GM12873 (cell line): ENCODE data around the gene CALD1.

Source experiments
- CTCF ChIP-seq: IDR thresholded peaks from 2 replicates; pipeline ENCODE4 v1.5.1; 2012; ENCODE audit warnings: low read depth, mild to moderate bottlenecking, moderate library complexity, low read length, control low read depth; ENCODE audit not compliant: insufficient read depth; ENCODE audit errors: missing control alignments

Gene CALD1

GRCh38 chr7:134836447-134836846, 57.0 kb downstream of the CALD1 start:
- no peak for TF ChIP-seq CTCF

- TF ChIP-seq CTCF: no peak
These were observed 59.9 kb downstream of the CALD1 start for GRCh38 chr7:134839298-134839697.

- no peak for TF ChIP-seq CTCF
These were observed 62.6 kb downstream of the CALD1 start for GRCh38 chr7:134842062-134842461.

DNA sequence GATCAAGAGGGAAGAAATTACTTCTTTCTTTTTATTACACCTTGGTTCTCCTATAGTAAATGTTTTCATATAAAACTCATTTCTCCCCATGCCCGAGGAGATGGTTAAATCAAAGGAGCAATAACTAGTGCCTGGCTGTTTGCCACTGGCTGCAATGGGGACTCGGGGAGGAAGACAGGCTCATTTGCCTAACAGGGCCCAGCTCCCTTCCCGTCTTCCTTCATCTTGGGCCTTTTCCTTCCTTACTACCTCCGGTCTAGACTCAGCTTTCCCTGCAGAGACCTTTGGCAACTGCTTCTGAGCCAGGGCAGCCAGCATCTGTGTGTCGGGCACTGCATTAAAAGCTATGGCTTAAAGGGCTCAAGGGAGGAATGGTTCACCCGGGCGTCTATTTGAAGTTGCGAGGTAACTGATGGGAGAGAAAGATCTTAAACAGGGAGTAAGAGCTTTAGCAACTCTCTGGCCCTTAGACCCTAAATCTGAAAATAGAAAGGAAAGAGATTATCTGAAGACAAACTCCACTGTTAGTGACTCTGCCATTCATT, 63.5 kb downstream of the CALD1 start:
- no peak for TF ChIP-seq CTCF

DNA sequence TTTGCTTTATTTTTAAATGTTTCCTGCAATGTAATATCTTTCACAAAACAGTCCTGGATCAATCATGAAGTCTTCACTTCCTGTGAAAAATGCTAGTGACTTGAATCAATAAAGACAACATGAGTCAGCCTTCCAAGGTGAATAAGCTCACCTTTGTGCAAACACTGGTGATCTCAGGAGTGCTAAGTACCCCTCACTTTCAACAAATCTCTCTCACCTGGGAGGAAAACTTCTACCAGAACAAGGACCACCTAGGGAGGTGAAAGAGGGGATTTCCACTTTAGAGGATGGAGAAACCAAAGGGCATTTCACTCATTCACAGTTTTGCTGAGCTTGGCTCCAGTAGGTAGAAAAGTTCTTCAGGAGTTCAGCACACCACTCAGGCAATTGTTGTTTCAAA, 64.8 kb downstream of the CALD1 start:
- no peak for TF ChIP-seq CTCF

DNA sequence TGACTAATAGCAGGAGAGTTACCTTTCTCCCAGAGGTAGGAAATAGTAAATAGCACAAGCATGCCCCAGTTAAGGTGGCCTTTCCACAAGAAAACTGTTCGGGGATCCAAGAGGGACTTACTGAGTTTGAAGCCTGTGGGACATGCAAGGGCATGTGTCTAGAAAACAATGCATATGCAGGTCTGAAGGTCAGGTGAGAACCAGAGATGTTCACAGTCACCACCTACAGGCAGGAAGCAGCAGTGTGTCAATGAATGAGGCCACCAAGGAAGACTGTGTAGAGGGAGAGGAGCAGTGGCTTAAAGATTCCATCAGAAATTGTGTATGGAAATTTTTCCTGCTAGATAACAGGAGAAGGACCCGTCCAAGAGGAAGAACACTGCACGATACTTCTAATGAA, 66.0 kb downstream of the CALD1 start:
- TF ChIP-seq CTCF: peak; percentile 66

DNA sequence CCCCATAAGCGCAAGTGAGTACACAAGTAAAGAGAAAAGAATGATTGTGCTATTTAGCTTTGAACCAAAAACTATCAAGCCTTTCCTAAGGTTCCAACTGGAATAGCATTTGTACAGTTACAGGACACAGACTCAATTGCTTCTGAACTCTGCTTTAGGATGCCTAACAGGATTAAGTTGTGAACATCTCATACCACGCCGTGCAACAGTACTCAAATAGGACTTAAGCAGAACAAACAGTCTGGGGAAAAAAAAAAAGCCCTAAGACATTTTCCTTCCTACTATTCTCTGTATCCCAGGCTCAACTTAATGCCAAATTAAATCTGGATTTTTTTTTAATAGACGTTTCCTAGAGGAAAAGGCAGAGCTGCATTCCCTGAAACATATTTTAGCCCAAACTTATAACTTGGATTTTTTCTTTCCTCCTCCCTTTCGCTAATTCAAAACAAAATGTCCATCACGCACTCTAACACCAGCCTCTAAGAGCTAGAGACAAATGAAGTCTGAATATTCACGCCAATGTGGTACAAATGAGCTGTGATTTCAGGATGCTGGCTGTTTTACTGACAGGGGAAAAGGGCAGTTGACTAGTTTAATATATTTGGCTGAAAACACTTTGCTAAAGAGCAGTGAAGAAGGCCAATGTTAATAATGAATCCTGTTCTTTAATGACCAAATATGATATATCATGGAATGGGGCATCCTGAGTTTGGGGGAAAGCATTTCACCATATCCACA, 68.6 kb downstream of the CALD1 start:
- TF ChIP-seq CTCF: no peak
